Cortex of kidney (tissue), 1 donor: ENCODE data around the gene NID1.
"Not testable (repeated sequence)": the region's sequence is repeated elsewhere in the genome, so short reads cannot be mapped to it uniquely, and the experiment has no call there.

Experiments
- DNase-seq: peaks from one replicate; lab custom pipeline; 2025; lab: John Stamatoyannopoulos, UW

The NID1 gene

DNA sequence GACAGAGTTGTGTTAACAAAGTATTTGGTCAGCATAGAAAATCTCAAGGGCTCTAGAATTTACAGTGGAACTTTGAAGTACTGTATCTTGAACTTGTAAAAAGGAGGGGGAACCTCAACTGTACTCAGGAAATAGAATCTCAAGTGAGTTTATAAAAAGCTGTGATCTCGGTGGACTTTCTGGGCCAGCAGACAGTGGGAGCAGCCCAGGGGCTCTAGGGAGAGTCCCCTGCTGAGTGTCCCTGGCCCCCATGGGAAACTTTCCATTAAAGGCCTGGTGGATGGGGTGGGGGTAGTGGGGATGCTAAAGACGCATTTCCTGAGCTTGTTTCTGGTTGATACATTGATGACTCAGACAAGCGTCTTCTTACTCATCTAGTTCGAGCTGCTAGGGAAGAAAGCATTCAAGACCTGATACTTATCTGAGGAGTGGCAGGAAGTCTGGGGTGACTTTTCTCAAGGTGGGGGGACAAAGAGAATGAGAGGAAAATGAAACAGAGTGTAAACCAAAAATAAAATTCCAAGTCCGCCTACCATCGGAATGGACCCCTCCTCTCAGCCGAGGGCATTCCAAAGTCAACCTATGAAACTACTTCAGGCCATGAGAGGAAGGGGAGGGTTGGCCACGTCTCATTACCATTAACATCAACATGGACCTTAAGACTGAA, 65.5 kb downstream of the NID1 start:
- no peak for DNase-seq

DNA sequence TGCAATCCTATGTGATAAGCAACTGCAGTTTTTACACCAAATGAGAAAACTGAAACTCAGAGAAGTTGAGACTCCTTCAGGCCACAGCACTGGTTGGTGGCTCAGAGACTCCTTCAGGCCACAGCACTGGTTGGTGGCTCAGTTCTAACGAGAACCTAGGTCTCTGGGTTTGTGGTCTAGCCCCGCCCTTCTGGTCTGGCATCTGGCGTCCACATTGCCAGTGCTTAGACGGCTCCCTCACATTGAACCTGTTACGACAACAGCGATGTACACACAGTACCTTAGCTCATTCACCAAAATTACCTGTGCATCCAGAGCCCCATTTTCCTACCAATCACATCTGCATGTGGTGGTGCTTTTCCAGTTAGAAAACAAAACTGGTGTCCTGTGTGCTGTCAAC, 66.1 kb downstream of the NID1 start:
- DNase-seq: no peak

DNA sequence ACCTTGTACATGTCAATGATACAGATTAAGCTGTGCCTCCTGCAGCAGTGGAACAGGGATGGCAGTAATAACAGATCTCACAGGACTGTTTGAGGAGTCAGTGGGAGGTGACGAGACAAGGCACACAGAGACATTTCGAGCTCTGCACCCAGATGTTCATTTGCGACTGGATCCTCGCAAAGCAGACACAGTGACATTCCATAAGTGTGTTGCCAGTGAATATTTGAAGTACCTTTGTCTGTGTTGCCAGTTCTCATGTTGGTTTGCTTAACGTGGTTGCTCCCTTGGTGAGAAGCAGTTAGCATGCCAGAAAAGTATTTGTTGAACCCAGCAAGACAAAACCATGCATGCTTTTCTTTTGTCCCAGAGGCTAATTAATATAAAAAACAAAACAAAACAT, 67.0 kb downstream of the NID1 start:
- no peak for DNase-seq

DNA sequence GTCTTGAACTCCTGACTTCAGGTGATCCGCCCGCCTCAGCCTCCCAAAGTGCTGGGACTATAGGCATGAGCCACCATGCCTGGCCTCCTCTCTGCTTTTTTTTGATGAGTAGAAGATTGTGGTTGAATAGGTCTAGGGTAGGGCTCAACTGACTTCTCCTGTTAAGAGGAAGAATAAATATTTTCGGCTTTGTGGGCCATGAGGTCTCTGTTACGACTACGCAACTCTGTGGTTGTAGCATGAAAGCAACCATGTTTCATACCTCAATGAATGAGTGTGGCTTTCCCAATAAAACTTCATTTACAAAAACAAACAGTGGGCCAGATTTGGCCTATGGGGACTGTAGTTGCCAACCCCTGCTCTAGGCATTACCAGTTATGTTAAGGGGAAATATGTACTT, 67.8 kb downstream of the NID1 start:
- DNase-seq: no peak

DNA sequence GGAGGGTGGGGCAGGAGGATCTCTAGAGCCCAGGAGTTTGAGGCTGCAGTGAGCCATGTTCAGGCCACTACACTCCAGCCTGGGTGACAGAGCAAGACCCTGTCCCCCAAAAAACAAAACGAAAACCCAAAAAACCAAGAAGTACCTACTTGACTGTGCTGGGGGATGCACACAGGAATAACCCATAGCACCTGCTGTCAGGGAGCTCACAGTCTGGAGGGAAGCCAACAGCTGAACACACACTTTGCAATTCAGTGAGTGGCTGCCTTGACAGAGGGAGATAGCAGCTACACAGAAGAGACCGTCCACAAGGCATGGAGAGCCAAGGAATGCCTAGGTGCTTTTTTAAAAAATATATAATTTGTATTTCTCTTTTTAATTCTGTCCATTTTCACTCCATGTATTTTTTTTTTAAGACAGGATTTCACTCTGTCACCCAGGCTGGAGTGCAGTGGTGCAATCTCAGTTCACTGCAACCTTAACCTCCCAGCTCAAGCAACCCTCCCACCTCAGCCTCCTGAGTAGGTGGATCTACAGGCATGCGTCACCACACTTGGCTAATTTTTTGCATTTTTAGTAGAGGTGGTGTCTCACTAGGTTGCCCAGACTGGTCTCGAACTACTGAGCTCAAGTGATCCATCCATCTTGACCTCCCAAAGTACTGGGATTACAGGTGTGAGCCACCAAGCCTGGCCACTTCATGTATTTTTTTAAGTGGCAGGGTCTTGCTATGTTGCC, 68.7 kb downstream of the NID1 start:
- DNase-seq: no peak

DNA sequence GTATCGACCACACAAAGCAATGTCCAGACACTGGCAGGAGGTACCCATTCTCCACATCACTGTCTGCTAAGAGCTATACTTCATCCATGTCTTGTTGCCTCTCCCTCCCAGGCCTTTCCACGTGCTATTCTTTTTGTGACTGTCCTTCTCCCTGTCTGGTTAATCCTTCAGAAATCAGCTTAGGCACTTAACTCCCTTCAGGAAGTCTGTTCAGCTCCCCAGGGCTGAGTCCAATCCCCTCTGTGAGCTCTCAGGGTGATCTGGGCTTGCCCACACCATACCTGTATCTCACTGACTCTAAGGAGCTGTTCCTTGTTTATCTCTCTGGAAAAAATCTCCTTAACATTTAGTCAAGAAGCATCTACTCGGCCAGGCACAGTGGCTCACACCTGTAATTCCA, 69.4 kb downstream of the NID1 start:
- no peak for DNase-seq

DNA sequence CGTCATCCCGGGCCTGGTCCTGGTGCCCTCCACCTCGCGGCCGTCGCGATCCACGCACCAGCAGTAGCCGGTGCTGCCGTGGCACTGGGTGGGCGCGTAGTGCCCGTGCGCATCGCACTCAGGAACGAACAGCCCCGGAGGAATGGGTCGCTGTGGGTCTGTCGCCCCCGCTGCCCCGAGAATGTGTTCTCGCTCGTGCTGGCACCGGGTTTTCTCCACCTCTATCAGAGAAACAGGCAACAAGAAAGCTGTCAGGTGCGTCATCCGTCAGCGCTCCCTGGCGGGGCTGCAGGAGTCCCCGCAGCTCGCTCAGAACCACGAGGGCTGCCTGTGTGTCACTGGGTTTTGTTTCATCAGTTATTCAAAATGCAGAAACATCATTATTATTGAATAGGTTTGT, 71.2 kb downstream of the NID1 start:
- no peak for DNase-seq

DNA sequence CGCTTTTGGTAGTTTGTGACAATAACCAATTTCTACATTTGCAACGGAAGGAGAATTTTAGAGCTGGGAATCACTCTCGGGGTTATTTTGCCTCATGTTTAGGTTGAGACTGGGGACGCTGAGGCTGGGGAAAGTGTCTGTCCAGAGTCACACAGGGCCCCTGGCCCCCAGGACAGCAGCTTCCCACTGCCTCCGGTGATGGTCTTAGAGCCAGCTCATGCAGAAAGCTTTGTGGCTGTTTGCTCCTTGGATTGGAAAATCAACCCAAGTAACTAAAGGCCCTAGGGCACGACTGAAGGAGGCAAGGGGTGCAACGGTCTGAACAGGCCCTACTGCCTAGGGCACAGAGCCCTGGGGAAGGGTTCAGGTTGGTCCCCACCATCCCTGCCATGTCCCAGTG, 72.0 kb downstream of the NID1 start:
- no peak for DNase-seq

DNA sequence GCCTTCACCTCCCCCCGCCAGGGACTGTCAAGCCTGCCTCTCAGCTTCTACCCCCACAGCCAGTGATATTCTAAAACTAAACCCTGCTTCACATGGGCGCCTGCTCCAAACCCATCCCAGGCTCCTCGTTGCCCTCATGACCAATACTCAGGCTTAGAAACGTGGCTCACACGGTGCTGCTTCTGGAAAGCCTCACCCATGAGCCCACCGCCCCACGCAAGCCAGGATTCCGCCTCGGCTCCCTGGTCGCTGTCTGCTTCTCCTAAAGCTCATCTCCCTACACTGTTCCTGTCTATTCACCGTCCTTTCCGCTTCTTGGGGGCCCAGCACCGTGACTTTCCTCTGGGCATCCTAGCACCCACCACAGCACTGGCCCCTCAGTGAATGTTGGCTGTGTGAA, 72.5 kb downstream of the NID1 start:
- DNase-seq: no peak

DNA sequence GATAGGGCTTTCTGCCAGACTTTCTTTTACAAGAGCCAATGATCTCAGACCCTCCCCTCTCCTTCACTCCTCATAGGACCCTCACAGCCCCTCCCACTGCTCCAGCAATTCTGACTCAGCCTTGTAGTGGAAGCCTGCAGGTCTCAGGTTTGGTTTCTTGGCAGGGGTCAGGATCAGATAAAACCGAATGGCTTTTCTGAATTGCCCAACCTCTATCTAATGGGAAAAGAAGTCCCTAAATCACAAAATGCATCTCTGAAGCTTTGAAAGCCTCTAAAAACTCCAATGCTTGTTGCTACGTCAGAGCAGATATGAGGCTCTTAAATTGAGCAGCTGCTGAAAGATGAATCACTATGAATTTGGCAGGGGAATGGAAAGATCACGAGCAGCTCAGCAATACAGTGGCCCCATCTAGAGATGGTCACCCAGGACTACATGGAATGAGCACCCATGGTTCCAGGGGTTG, 74.5 kb downstream of the NID1 start:
- no peak for DNase-seq

DNA sequence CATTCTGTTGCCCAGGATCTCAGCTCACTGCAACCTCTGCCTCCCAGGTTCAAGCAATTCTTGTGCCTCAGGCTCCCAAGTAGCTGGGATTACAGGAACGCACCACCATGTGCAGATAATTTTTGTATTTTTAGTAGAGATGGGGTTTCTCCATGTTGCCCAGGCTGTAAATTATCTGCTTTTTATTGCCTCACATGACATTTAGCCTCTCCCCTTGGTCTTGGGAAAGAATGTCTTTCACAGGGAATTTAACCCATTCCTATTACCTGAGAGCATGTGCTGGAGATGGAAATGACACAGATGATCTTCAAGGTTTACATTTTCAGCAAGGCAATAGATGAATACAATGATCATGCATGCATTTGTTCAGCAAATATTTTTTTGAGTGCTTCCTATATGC, 75.8 kb downstream of the NID1 start:
- no peak for DNase-seq

DNA sequence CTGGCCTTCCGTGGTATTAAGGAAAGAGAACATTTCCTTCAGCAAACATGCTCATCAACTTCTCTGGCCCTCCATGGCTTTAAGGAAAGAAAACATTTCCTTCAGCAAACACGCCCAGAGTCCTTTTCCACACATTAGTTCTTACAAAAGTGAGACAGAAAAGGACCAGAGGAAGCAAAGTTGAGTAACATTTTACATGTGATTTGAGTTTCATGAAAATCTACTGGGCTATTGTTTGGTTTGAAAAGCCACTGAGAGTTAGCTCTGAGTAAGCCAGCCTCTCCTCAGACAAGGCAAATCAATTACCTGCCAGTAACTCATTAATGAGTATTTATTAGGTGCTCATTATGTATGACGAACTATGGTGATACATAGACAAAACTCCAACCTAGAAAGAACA, 78.0 kb downstream of the NID1 start:
- DNase-seq: no peak

DNA sequence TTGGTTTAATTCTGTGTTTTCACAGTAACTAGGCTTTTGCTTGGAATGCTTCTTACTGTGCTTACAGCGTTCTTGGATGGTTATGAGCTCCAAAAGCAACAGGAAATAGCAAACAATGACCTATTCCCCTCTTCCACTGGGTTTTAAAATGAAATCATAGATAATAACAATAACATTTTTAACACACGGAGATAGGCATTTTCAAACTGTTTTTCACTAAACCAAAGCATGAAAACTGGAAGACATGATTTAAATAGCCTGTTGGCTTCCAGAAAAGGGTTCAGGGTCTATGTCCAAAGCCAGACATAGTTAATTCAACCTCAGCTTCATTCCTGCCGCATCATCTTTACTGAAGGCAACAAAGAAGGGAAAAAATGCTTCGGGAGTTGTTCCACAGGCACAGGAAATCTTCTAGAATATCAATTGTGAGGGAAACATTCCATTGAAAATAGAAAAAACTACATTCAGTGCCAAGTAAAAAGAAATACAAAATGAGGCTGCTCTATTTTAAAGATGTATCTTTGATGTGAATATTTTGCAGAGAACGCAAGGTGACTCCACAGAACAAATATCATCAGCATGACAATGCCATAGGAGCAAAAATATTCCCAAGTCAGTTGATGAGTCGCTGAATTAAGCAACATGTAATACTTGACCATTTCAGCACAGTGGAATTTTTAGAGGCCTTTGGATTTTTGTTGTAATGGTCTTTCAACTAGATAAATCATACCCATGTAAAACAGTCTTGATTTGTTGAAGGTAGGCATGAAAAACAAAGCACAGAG, 80.7 kb downstream of the NID1 start:
- DNase-seq: no peak

DNA sequence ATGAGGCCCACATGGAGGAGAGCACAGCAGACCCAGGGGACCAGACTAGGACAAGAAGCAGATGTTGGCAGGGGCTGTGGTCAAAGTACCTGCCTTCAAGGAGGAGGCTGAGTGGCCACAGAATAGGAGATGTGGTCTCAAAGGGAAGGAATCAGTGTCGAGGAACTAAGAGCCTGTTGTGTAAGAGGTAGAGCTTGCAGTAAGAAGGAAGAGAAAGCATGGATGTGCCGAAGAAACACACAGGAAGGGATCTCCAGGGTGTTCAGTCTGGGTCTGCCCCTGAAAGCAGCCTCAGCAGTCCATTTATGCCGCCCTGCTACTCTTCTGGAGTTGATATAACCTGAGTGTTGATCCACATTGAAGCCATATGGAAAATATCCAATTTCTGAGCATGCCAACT, 83.9 kb downstream of the NID1 start:
- no peak for DNase-seq

DNA sequence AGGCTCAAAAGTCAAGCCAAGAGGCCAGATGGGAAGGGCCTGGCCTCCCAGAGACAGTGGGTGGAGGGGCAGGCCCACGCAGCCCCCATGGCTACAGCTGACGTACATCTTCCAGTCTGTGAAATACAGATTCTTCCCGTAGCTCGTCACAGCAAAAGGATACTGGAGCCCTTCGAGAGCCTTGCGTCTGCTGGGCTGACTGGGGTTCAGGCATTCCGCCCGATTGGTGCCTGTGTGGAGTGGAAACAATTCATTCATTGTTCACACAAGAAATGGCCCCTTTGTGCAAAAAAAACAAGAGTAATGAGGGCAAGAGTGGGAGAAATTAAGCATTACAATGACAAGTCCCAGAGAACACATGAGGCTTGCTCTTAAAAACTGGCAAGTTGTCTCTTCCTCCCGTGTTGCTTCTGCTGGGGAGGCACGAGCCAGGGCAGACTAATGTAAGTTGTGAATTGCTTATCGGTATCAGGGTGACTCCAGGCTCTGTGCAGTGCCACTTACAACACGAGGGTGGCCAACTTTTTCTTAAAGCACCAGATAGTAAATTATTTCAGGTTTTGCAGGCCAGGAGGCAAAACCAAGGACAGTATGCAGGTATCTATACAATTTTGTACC, 85.1 kb downstream of the NID1 start:
- no peak for DNase-seq

DNA sequence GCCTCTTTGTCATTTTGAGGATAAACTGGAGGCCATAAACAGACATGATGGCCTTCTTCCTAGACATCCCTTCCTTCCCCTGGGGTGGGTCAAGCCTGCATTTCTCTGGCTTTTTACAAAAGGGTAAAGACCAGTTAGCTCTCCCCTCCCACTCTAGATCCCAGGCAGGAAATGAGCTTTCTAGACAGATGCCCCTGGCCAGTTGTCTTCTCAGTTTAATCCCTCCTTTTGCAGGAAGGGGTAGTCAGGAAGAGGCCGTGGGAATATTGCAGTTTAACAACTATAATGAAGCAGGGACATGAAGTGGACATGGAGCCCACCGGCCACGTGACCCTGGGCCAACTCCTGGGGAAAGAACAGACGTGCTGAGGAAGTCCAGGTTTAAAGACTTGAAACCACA, 85.7 kb downstream of the NID1 start:
- no peak for DNase-seq

DNA sequence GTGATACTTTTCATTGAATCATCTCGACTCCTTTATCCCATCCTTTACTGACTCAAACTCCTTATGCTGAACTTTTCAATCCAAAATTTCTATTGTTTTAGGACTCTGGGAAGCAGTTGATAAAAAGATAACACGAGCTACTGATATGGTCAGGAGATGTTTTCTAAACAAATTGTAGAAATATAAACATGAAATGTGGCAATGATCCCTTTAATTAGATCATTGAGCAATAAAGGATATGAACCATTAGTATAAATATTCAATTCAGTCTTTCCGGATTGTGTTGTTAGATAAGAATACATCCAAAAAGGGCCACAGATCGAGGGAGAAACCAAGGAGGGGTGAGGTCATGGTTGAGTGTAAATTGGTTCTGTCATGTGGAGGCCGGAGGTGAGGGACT, 88.4 kb downstream of the NID1 start:
- no peak for DNase-seq

DNA sequence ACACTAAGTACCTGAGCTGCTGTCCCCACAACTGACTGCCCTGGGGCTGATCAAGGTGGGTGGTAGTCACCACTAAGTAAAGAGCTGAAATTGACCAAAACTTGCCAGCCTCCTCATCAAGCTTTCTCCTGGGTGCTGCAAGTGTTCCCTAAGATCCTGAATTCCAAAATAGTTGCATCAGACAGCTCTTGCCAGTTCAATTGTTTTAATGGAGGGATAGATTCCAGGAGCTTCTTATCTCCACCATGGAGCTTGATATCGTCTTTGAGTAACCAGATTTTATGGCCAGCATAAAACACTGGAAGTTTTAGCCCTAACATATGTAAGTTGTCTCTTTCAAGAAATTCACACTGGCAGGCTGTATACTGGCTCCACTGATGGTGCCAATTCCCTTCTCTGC, 90.3 kb downstream of the NID1 start:
- no peak for DNase-seq

DNA sequence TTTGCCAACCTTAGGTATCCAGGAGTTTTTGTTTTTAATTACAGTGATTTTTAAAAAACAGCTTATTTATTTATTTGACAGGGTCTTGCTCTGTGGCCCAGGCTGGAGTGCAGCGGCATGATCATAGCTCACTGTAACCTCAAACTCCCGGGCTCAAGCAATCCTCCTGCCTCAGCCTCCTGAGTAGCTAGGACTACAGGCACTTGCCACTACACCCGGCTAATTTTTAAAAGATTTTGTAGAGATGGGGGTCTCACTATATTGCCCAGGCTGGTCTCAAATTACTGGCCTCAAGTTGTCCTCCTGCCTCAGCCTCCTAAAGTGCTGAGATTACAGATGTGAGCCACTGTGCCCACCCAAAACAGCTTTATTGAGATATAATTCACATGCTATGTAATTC, 92.2 kb downstream of the NID1 start:
- DNase-seq: not testable (repeated sequence)

DNA sequence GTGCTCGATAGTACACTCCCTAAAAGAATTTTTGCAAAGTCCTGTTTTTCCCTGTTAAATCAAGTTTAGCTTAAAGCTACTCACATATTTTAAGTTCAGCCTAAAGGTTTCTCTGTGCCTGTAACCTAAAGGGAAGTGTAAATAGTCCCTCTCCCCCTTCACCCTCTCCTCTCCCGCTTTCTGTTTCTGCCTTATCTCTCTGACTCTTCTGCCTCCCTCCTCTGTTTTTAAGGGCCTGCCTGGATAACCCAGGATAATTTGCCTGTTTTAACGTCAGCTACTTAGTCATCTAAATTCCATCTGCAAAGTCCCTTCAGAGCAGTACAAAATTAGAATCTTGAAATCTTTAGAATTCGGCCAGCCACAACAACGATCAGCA, 92.6 kb downstream of the NID1 start:
- DNase-seq: no peak

DNA sequence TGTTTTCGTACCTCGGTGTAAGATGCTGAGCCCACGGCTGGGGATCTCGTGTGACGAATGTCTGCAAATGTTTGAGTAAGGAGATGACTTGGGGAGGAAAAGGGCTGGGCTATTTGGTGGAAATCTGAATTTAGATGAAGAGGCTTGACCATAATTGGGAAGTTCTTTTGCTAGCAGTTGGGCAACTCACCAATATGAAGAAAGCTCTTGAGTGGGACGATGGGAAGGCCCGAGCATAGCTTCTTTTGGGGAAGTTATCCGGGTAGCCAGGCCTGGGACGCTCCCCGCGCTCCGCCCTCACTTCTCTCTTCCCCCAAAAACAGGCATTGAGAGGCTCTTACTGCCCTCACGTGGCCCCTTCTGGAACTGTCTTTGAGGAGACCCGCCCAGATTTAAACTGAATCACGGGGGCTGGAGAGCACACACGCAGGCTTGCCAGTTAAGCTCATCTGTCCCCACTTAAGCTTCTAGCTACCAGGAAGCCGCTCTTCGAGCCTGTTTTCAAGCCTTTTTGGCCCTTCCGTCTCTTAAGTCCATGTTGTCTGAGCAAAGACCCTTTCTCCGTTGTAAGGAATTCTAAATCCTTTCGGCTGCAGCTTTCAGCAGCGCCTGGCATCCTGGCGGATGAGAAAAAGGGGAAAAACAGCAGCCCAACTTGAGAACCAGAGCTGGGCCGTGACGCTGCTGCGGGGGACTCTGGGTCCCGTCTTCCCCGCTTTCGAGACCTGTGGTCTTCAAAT, 93.1 kb downstream of the NID1 start:
- DNase-seq: no peak

DNA sequence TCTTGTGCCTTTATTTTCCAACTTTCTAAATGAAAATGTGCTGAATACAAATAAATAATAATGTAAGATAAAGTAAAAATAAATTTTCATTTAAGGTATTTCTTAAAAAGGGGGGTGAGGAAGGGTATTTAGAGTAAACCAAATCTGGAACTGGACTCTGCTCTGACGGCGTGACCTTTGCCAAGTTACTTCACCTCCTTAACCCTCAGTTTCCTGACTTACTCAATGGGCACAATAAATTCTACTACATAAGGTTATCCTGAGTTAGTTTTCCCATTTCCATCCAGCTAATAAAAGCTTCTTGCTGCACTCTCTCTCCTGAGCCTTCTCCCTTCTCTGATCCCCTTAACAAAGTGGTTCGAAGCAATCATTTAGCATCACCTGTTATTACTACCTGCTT, 93.9 kb downstream of the NID1 start:
- no peak for DNase-seq
